ENCODE measurements around the gene WDR46.

Gene WDR46

DNA sequence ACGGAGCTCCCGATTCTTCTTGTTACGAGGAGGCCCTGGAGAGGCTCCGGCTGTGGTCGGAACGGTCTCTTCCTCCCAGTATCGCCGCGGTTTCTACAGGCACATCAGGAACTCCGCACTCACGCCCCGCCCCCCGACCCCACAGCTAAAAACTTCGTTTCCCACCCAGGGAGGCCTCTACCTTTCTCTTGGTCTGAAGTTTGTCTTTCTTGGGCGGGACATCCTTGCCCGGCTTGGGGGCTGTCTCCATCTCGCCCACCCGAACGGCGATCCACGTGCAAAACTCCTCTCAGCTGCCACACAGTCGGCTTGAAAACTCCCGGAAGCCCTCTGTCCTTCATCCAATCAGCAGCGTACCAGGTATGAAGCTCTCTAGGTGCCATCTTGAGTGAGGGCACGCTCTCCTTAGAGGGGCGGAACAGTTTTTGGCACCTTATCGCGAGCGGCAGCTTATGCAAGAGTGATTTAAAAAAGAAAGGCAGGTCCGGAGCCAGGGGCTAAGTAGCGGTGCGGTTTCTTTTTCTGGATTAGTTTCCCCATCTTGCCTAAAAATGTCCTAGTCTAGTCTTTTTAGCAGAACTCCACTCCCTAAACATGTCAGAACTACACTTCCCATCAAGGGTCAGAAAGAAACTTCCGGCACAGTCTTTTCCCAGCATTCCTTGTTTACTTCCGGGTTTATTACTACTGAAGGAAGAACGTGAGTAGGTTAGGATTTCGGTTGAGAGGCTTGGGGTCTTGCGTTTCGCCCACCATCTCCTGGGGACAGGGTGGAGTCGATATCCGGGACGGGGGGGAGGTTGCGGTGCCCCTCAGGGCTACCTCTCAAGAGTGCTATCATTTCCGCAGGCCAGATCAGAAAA is at the start of gene WDR46, which contains the start of gene PFDN6:
Gene WDR46, minus strand, starts transcription at position 319 of the 863 bp plus-strand sequence. Its CDS starts 69 bp downstream, at position 250.
Gene PFDN6, plus strand, starts transcription at position 681 of the 863 bp plus-strand sequence. CDS start 256 bp downstream, outside the sequence.
- FAIRE-seq = no peak

- FAIRE-seq = no peak
These were observed 47.5 kb upstream of the WDR46 start for GRCh38 chr6:33336495-33336894.

GRCh38 chr6:33335916-33336315 is 46.9 kb upstream of the WDR46 start:
- FAIRE-seq = no peak

GRCh38 chr6:33333666-33334065 is 44.6 kb upstream of the WDR46 start:
- no peak for FAIRE-seq

DNA sequence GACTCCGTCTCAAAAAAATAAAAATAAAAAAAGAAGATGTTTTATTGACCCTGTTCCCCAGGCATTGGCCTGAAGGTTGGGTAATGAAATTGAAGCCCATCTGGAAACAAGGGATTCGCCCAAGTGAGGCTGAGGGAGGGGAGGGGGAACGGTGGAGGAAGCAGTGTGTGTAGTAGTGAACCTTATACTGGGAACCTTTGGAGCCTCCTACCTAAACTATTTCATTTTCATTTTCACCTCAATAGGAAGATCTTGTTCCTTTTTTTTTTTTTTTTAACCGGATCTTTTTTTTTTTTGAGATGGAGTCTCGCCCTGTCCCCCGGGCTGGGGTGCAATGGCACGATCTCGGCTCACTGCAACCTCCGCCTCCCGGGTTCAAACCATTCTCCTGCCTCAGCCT is 41.7 kb upstream of the WDR46 start:
- FAIRE-seq = no peak

GRCh38 chr6:33329058-33329457 is 40.0 kb upstream of the WDR46 start:
- no peak for FAIRE-seq

DNA sequence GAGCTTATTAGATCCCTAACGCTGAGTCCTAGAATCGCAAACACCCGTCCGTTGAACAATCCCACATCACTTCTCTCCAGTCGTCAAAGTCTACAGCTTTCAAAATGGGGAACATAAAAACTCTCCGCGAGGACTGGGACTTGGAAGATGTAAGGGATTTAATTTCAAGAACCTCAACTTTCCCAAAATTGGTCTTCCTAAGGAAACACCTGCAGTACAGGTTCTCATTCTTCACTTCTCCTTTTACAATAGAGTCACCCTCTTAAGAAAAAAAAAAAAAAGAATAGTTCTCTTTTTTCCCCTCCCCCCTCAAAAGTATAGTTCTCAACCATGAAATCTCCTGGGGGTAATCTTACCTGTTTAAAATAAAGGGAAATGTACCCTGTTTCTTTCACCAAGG is 35.1 kb upstream of the WDR46 start:
- no peak for FAIRE-seq

DNA sequence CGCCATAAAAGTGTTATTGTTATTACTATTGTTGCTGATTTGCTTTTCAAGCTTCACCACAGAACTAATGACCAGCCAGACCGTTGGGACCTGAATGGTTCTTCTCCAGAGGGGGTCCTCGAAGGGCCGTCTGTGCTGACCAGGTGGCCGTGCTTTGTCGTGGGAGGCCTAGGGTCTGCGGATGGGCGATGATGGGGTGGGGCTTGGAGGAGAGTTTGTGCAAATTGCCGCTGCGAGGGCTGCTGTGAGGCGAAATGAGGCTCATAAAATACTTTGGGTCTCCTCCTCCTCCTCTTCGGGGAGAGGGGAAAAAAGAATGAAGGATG is 34.5 kb upstream of the WDR46 start:
- no peak for FAIRE-seq

DNA sequence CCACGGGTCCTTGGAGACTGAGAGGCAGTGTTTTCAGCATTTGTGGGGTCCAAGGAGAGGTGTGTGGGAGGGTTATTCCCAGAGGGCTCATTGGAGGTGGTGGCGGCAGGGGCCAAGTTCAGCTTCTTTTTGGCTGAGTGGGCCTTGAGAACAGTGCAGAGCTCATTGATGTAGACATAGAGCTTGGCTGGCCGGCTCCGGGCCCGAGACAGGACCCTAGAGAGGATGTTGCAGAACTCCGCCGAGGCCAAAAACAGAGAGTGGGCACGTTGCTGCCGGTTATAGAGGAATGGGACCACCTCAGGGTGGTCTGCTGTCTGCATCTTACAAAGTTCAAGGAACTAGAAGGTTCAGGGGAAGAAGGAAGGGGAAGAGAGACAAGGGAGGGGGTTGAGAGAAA is 32.2 kb upstream of the WDR46 start:
- no peak for FAIRE-seq

DNA sequence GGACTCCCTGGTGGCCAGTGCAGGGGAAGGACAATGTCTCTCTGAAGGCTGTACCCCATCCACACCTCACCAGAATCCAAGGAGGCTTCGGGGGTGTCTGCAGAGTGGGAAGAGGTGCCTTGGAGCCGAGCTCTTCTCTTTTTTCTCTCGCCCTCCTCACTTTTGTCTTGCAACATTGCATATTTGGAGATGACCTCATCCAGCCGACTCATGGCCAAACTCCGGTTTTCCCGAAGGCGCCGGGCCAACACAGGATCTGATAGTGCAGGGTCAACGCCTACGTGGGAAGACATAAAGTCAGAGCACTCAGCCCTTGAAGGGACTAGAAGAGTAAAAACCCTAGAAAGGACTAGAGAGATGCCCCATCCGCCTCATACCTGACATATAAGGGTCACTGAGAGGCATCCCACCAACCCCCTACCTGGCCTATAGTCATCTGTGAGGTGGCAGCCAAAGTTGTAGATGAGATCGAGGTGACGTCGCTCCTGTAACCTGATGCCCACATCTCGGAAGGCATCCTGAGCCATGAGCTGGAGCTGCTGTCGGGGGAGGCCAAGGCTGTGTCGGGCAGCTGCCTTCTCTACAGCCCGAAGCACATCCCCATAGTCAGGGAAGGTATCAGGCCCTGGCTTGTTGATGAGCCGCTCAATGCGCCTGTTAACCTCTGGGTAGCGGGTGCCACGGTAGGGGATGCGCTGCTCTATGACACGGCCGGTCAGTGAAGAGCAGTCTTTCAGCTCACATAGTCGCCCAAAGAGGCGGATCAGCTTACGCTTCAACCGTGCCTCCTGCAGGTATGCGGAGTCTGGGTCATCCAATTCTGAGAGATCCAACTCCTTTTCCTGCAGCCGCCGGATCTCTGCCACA is 31.5 kb upstream of the WDR46 start:
- no peak for FAIRE-seq

DNA sequence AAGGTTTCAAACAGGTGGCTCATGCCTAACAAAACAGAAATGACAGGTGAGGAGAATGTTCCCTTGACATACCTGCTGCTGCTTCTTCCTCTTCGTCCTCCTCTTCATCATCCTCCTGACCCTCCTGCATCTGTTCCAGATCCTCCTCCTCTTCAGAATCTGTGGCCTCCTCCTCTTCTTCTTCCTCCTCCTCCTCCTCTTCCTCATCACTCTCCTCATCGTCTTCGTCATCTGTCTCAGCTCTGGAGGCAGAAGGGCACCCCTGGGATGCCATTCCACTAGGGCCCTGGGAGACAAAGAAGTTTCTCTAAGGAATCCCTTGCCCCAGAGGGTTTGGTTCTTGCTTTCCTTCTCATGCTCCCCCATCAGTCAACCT is 30.9 kb upstream of the WDR46 start:
- no peak for FAIRE-seq

- FAIRE-seq = no peak
These were observed 29.5 kb upstream of the WDR46 start for GRCh38 chr6:33318426-33319073.

- FAIRE-seq = peak; percentile 98
These were observed 28.8 kb upstream of the WDR46 start, which contains the start of gene ZBTB22 for GRCh38 chr6:33317669-33318425. Gene ZBTB22, minus strand, starts transcription at chr6:33317744. Its CDS starts 828 bp downstream, at chr6:33316916.

GRCh38 chr6:33317419-33317668 is 28.3 kb upstream of the WDR46 start:
- FAIRE-seq = no peak

DNA sequence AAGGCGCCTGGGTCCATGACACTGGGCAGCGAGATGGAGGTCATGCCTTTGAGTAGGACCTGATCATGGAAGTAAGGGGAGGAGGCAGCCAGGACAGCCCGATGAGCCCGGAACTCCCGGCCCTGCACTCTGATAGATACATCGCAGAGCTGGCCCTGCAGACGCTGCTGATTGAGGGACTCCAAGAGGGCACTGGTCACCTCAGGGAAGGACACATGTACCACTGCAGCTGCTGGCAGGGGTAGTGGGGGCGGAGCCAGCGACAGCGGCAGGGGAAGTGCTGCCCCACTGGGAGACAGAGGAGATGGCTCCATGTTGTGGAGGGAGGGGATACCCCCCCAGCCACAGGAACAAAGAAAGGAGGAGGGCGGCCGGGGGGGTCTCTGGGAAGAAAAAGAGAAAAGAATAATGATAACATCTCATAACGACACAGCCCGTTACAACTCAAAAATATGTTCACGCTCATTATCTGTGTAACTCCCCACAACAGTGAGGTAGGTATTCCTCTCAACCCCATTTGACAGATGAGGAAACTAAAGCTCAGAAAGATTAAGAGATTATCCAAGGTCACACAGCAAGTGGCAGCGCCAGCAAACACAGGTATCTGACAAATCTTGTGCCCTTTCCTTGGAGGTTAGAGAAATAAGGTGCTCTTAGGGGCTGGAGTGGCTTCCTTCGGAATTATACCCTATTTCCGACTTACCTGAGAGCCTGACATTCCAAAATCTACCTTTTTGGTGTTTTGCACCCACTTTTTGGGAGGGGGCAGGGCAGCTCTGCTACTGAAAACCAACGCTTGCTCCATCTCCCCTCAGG is 27.8 kb upstream of the WDR46 start:
- no peak for FAIRE-seq

DNA sequence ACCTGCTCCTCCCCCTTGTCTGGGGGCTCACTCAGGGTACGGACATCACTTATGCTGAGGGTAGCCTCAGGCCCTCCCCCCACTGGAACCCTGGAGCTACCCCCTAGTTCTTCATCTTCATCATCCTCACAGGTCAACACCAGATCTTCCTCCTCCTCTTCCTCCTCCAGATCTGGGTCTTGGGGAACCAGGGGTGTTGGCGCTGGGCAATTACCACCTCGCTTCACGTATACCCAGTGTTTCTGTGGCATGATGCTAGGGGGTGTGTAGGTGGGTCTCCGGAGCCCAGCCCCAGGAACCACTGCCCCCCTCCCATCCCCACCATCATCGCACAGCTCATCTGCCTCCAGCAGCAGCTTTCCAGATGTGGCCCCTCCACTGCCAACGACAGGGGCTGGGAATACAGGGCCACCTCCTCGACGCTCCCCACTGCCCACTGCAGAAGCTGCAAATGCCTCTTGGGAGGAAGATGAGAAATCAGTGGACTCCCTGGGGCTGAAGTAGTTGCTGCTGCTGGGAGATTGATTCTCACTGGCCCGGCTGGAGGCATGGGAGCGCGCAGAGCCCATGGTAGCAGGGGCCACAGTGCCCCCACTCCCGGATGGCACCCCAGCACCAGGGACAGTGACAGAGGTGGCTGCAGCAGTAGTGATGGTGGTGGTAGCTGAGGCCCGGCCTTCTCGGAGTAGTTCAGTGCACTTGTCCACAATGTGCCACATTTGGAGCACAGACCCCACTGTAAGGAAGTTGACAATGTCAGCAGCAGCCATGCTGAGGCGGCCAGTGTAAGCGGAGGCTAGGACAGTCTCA is 27.0 kb upstream of the WDR46 start:
- FAIRE-seq = no peak

- no peak for FAIRE-seq
These were observed 26.1 kb upstream of the WDR46 start for GRCh38 chr6:33314943-33315792.

DNA sequence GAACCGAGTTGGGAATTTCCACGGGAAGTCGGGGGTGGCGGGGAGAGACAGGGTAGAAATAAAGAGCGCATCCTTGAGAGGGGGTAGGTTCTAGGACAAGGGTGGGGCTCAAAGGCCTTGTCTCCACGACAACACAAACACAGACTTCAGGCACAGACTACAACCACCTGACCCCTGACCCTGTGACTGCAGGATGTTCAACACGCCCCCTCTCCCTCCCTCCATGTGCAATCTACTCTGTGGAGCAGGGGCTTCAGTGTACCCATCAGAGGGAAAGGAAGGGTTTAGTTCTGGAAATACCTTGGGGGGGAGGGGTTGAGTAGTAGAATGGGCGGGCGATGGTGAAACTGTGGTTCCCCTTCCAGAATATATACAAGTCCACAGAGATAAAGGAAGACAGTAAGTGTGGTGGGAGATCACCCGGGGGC is 25.5 kb upstream of the WDR46 start:
- FAIRE-seq = no peak

DNA sequence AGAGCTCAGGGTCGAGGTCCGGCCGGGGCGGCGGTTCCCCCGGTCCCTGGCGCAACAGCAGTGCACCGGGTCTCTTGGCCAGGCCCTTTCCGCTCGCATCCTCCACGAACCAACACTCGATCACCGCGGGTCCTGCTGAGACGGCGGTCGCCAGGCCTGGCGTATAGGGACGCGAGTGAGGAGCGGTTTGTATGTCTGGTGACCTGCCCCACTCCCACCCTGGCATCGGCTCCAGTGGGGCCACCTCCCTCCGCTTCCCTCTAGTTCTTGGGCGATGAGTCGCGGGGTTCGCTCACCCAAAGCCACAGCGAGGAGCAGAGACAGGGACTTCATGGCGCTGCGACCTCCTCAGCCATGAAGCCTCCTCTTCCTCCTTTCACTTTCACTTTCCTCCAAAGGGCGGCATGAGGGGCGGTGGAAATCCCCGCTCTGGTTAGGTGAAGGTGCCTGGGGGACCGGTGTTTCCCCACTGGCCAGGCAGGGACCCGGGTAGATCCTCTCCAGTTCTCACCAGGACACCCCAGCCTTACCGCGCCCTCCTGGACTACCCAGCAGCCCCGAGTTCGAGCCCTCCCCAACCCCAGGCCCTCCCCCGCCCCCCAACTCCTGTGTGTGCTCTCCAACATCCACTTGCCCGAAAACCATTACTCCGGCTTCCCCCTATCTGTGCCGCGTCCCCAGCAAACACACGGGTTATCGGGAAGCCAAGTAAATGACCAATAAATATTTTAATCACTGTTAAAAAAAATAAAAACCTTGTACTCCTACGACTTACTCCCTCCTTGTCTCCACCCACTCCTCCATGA is 24.9 kb upstream of the WDR46 start, which contains the start of gene TAPBP:
Gene TAPBP, minus strand, starts transcription at position 370 of the 806 bp plus-strand sequence. Its CDS starts 37 bp downstream, at position 333.
- FAIRE-seq = no peak
